Measurements from ENCODE around the gene ANXA3.

ANXA3 gene

GRCh38 chr4:78569306-78569821 is 17.8 kb downstream of the ANXA3 start:
- no peak for TF ChIP-seq CTCF (IDR thresholded peaks at IDR 0.05)

GRCh38 chr4:78570117-78570516 is 18.5 kb downstream of the ANXA3 start:
- TF ChIP-seq CTCF (IDR thresholded peaks at IDR 0.05), result no peak

- no peak for TF ChIP-seq CTCF (IDR thresholded peaks at IDR 0.05)
Observed at GRCh38 chr4:78571804-78572203, 20.2 kb downstream of the ANXA3 start.

- no peak for TF ChIP-seq CTCF (IDR thresholded peaks at IDR 0.05)
Observed at GRCh38 chr4:78578674-78579425, 27.3 kb downstream of the ANXA3 start.

- TF ChIP-seq CTCF (IDR thresholded peaks at IDR 0.05), result no peak
Observed at GRCh38 chr4:78581618-78582017, 30.0 kb downstream of the ANXA3 start.

- TF ChIP-seq CTCF (IDR thresholded peaks at IDR 0.05), result no peak
Observed at GRCh38 chr4:78584863-78585547, 33.4 kb downstream of the ANXA3 start.

- TF ChIP-seq CTCF (IDR thresholded peaks at IDR 0.05), result no peak
Observed at GRCh38 chr4:78585633-78586032, 34.1 kb downstream of the ANXA3 start.
